Endothelial cell of umbilical vein (primary cell): ENCODE data around the gene CD300H. TPM values are rescaled to one million over a fixed set of nuclear protein-coding genes. Genes with fewer than 3 reads are reported as not detected.

Experiments
- BruUV-seq: library from RNA; stranded (reverse); fragments of 400-500 nt; replicated peaks from 2 replicates; lab custom pipeline; 2021; lab: Mats Ljungman, UMichigan
- CTCF ChIA-PET: fragments of 300-600, 350-600 bp; sonication (Branson Sonifier 250); formaldehyde crosslinking; loops from one replicate; lab custom pipeline; 2021; ENCODE audit warnings: antibody characterized with exemption, inconsistent platforms; lab: Charles Lee
- POLR2A ChIA-PET: fragments of 300-600, 350-600 bp; sonication (Branson Sonifier 250); formaldehyde crosslinking; loops from one replicate; lab custom pipeline; 2021; ENCODE audit warnings: antibody characterized with exemption, inconsistent platforms; lab: Charles Lee
- DNase-seq: peaks from one replicate; pipeline ENCODE4 v3.0.0-alpha.2; 2011; ENCODE audit warnings: low read depth, low spot score
- FAIRE-seq: peaks from 2 replicates; lab custom pipeline; 2011; peaks lifted over from hg19 to GRCh38; lab: Jason Lieb, UNC
- H2AFZ ChIP-seq: 2 replicates; pipeline ENCODE4 v1.6.0; 2012; ENCODE audit warnings: low read depth, low read length, control low read depth, inconsistent platforms
- H3K27ac ChIP-seq: 2 replicates; pipeline ENCODE4 v1.5.1; 2011; ENCODE audit warnings: low read depth, mild to moderate bottlenecking, control low read depth, low read length, moderate library complexity; ENCODE audit not compliant: insufficient read depth
- H3K27me3 ChIP-seq, 2 experiments: 2 replicates each; pipeline versions ENCODE4 v1.6.0 to v1.6.1; 2011; ENCODE audit warnings: low read length in 2 of 2, mixed read lengths in 1 of 2; ENCODE audit not compliant: control insufficient read depth in 2 of 2, insufficient read depth in 2 of 2
- H3K36me3 ChIP-seq, 2 experiments: 2 replicates in 1 of 2; 3 replicates in 1 of 2; pipeline ENCODE4 v1.5.1; 2011; ENCODE audit warnings: low read length in 2 of 2, mild to moderate bottlenecking in 1 of 2, moderate library complexity in 1 of 2; ENCODE audit not compliant: control insufficient read depth in 2 of 2, insufficient read depth in 2 of 2; ENCODE audit errors: extremely low read depth in 1 of 2
- H3K4me1 ChIP-seq: 3 replicates; pipeline ENCODE4 v1.5.1; 2011; ENCODE audit warnings: mild to moderate bottlenecking, low read length; ENCODE audit not compliant: control insufficient read depth, insufficient read depth; ENCODE audit errors: extremely low read depth
- H3K4me2 ChIP-seq: 2 replicates; pipeline ENCODE4 v1.6.1; 2011; ENCODE audit warnings: low read length, control low read depth, mixed read lengths; ENCODE audit not compliant: insufficient read depth
- H3K4me3 ChIP-seq, 3 experiments: fragments of 200-600 bp in 1 of 3; sonication (generic), shearing (Covaris generic) in 1 of 3; replicated peaks in 1 of 3; 2 replicates each; pipeline ENCODE4 v1.5.1; 2011 to 2016; ENCODE audit warnings: control low read depth in 3 of 3, low read length in 3 of 3, mild to moderate bottlenecking in 2 of 3, inconsistent platforms in 1 of 3, low read depth in 1 of 3, moderate library complexity in 1 of 3; ENCODE audit not compliant: insufficient read depth in 1 of 3
- H3K79me2 ChIP-seq: 2 replicates; pipeline ENCODE4 v1.6.0; 2012; ENCODE audit warnings: low read length, inconsistent platforms; ENCODE audit not compliant: control insufficient read depth, insufficient read depth
- H3K9ac ChIP-seq: replicated peaks from 2 replicates; pipeline ENCODE3; 2011; ENCODE audit warnings: low read length, control low read depth; ENCODE audit not compliant: insufficient read depth; ENCODE audit errors: extremely low read depth
- H3K9me1 ChIP-seq: replicated peaks from 3 replicates; pipeline ENCODE4 v1.6.0; 2011; ENCODE audit warnings: mild to moderate bottlenecking, low read length; ENCODE audit not compliant: control insufficient read depth, insufficient read depth; ENCODE audit errors: extremely low read depth
- H3K9me3 ChIP-seq: replicated peaks from 2 replicates; pipeline ENCODE4 v1.5.1; 2012; ENCODE audit warnings: low read length, inconsistent platforms; ENCODE audit not compliant: control insufficient read depth, insufficient read depth
- H4K20me1 ChIP-seq: replicated peaks from 2 replicates; pipeline ENCODE3; 2011; ENCODE audit warnings: mild to moderate bottlenecking, low read length; ENCODE audit not compliant: control insufficient read depth, insufficient read depth; ENCODE audit errors: extremely low read depth
- EZH2 ChIP-seq: IDR thresholded peaks from 2 replicates; pipeline ENCODE4 v1.6.1; 2012; ENCODE audit warnings: borderline replicate concordance, low read depth, mild to moderate bottlenecking, moderate library complexity, low read length, inconsistent platforms; ENCODE audit not compliant: severe bottlenecking
- FOS ChIP-seq: IDR thresholded peaks from 2 replicates; pipeline ENCODE4 v1.6.1; 2011; ENCODE audit warnings: mild to moderate bottlenecking, low read length, moderate library complexity, borderline replicate concordance; ENCODE audit not compliant: insufficient read depth
- GATA2 ChIP-seq: IDR thresholded peaks from 2 replicates; pipeline ENCODE4 v1.7.0; 2011; ENCODE audit warnings: low read depth, mild to moderate bottlenecking, moderate library complexity, mixed read lengths, low read length; ENCODE audit not compliant: insufficient read length, insufficient read depth
- JUN ChIP-seq: IDR thresholded peaks from 2 replicates; pipeline ENCODE4 v1.6.1; 2011; ENCODE audit warnings: borderline replicate concordance, low read depth; ENCODE audit not compliant: insufficient read length, insufficient read depth
- MYC ChIP-seq: IDR thresholded peaks from one replicate; pipeline ENCODE4 v1.6.1; 2011; ENCODE audit warnings: mild to moderate bottlenecking, low read depth, low read length
- POLR2A ChIP-seq: IDR thresholded peaks from 2 replicates; pipeline ENCODE4 v1.6.1; 2012; ENCODE audit warnings: low read depth, mild to moderate bottlenecking, control low read depth, low read length
- POLR2AphosphoS5 ChIP-seq: IDR thresholded peaks from 2 replicates; pipeline ENCODE4 v1.6.1; 2012; ENCODE audit warnings: low read depth, mild to moderate bottlenecking, control low read depth, low read length, moderate library complexity; ENCODE audit not compliant: insufficient read depth
- dilution Hi-C: fragments of 300-500 bp; cut with MboI; formaldehyde crosslinking; loops from one replicate; pipeline ENCODE4 v1.15.0; 2019; ENCODE audit warnings: low sequenced_read_pairs; ENCODE audit not compliant: extremely low pct_ligation_motif_present
- intact Hi-C: fragments of 100-400 bp; cut with micrococcal nuclease; formaldehyde crosslinking; loops from one replicate; pipeline ENCODE4 v1.10.0; 2022
- polyA plus RNA-seq, 4 experiments: library from polyadenylated mRNA; depleted of rRNA in 3 of 4; stranded (reverse) in 3 of 4; unstranded in 1 of 4; fragments of >200 nt; gene quantifications; 2 replicates each; pipeline versions ENCODE4 v1.2.1 to v1.2.3, GENCODE V29; 2011 to 2012; ENCODE audit warnings: missing spikeins in 1 of 4
- total RNA-seq: library from RNA; stranded (reverse); gene quantifications from 2 replicates; pipeline ENCODE4 v1.2.3, GENCODE V29; 2021
- TF ChIP-seq, protein P1 (sequence below), 2 donors: IDR thresholded peaks; 1 replicate in 1 of 2; 2 replicates in 1 of 2; pipeline ENCODE4 v1.5.1; 2011; ENCODE audit warnings: low read length in 2 of 2, mild to moderate bottlenecking in 2 of 2, moderate library complexity in 2 of 2, control low read depth in 1 of 2, inconsistent platforms in 1 of 2, low read depth in 1 of 2; ENCODE audit not compliant: insufficient read depth in 1 of 2; ENCODE audit errors: extremely low read depth in 1 of 2
- TF ChIP-seq, protein P2 (sequence below): IDR thresholded peaks from 2 replicates; pipeline ENCODE4 v1.6.1; 2011; ENCODE audit not compliant: insufficient read depth, insufficient read length

CD300H gene
- total and polyA plus RNA-seq, 2 donors (not counting 3 experiments of a cell fraction or from before 2014, with no cell fraction given), result not detected

DNA sequence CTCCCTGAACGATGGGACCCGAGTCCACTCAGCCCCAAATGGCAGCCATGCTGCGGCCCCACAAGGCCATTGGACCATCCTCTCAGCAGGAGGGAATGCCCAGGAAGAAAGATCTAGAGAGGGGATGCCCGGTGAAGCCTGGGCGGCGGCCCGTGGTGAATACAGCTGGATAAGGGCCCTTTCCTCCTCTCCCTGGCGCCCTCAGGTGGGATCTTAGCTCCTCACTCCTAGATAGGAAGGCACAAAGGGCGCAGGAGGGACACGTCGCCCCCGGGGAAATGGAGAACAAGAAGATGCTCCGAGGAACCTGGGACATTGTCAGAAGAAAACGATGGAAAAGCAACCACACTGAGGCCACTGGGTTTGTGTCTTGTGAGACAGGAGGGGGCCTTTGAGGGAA, 23.9 kb downstream of the CD300H start:
- Histone ChIP-seq H4K20me1 (no peaks in the 10 kb centered on the region), H3K9ac (no peak overlapping the region), H3K4me1 (no peaks in the 10 kb centered on the region), H3K36me3 (no peaks in the 10 kb centered on the region), H3K27me3 (no peaks in the 10 kb centered on the region), H3K9me3 (no peaks in the 10 kb centered on the region), H3K4me3 (no peak overlapping the region), H2AFZ (no peak overlapping the region), H3K4me2 (no peak overlapping the region), H3K9me1 (no peaks in the 10 kb centered on the region), H3K79me2 (no peaks in the 10 kb centered on the region), H3K27ac (no peak overlapping the region)
- TF ChIP-seq FOS (no peak), GATA2 (no peak), JUN (no peak), POLR2A (no peak), MYC (no peak)
- ChIA-PET POLR2A (no interaction called here), CTCF (no interaction called here)
- FAIRE-seq (no peak), DNase-seq (no peak)
- BruUV-seq, result no TSS peak
- dilution Hi-C loops, result no loop called here
- intact Hi-C loops, result no loop called here

DNA sequence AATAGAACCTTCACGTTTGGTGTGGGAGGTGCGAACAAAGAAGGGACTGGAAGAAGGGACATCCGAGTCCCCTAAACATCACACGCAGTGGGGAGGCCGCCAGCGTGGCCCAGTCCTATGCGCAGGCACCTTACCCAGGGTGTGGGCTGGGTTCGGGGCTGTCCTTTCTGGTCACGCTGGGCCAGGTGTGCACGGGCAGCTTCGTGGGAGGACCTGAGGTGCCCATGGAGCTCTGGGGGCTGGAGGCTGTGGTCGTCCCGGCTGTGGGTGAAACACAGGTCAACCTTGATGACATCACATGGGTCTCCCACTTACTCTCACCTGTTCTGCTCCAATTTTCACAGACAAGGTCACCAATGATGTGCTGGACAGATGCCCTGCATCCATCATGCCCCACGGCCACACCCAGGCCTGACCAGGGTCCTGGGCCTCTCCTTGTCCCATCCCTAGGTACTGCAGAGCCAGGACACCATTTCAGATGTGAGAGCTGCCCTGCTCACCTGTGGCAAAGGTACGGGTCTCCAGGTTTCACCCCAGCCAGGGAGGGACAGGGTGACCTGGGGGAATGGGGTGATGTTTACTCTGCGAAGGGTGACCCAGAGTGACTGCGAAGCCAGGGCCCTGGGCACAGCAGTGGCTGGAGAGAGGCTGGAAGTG, 24.5 kb downstream of the CD300H start:
- TF ChIP-seq MYC (no peak), POLR2AphosphoS5 (no peak), EZH2 (no peak), GATA2 (no peak), FOS (no peak), JUN (no peak), POLR2A (no peak)
- TF ChIP-seq, protein P1, sequence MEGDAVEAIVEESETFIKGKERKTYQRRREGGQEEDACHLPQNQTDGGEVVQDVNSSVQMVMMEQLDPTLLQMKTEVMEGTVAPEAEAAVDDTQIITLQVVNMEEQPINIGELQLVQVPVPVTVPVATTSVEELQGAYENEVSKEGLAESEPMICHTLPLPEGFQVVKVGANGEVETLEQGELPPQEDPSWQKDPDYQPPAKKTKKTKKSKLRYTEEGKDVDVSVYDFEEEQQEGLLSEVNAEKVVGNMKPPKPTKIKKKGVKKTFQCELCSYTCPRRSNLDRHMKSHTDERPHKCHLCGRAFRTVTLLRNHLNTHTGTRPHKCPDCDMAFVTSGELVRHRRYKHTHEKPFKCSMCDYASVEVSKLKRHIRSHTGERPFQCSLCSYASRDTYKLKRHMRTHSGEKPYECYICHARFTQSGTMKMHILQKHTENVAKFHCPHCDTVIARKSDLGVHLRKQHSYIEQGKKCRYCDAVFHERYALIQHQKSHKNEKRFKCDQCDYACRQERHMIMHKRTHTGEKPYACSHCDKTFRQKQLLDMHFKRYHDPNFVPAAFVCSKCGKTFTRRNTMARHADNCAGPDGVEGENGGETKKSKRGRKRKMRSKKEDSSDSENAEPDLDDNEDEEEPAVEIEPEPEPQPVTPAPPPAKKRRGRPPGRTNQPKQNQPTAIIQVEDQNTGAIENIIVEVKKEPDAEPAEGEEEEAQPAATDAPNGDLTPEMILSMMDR (IDR thresholded peaks at IDR 0.05; ENCODE audit: extremely low read depth in 1 of 2, insufficient read depth in 1 of 2, low read depth in 1 of 2, low read length in 2 of 2), result no peak
- TF ChIP-seq, protein P2, sequence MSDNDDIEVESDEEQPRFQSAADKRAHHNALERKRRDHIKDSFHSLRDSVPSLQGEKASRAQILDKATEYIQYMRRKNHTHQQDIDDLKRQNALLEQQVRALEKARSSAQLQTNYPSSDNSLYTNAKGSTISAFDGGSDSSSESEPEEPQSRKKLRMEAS, result no peak
- no peaks in the 10 kb centered on the region for H3K9me1 ChIP-seq
- no peak overlapping the region for H3K4me3 ChIP-seq
- ChIA-PET CTCF (no interaction called here), POLR2A (no interaction called here)
- DNase-seq (no peak), FAIRE-seq (no peak)
- H3K4me2 ChIP-seq, result no peak overlapping the region
- no TSS peak for BruUV-seq
- no peaks in the 10 kb centered on the region for H4K20me1 ChIP-seq
- H2AFZ ChIP-seq, result no peak overlapping the region
- no peaks in the 10 kb centered on the region for H3K4me1 ChIP-seq
- no peaks in the 10 kb centered on the region for H3K79me2 ChIP-seq
- H3K9me3 ChIP-seq, result no peaks in the 10 kb centered on the region
- no peaks in the 10 kb centered on the region for H3K36me3 ChIP-seq
- H3K27me3 ChIP-seq, result no peaks in the 10 kb centered on the region
- intact Hi-C loops (no loop called here), dilution Hi-C loops (no loop called here)
- H3K9ac ChIP-seq, result no peak overlapping the region
- H3K27ac ChIP-seq, result no peak overlapping the region
